HG03108 (cell line): ENCODE results near the gene UVSSA.
"Not testable (repeated sequence)": the region's sequence is repeated elsewhere in the genome, so short reads cannot be mapped to it uniquely, and the experiment has no call there.

ENCODE experiments used
- ATAC-seq: cut with Tn5 transposase; IDR thresholded peaks from one replicate; pipeline ENCODE4 v1.9.1; 2021; ENCODE audit warnings: moderate library complexity; ENCODE audit not compliant: unreplicated experiment

Gene UVSSA

GRCh38 chr4:1362046-1362445 is 15.0 kb downstream of the UVSSA start:
- ATAC-seq, result no peak

GRCh38 chr4:1362521-1362920 is 15.5 kb downstream of the UVSSA start:
- ATAC-seq, result no peak

GRCh38 chr4:1363513-1363912 is 16.5 kb downstream of the UVSSA start:
- ATAC-seq, result no peak

- no peak for ATAC-seq
These were observed 17.2 kb downstream of the UVSSA start for GRCh38 chr4:1364217-1364616.

GRCh38 chr4:1364748-1365147 is 17.7 kb downstream of the UVSSA start:
- no peak for ATAC-seq

GRCh38 chr4:1365271-1366178 is 18.5 kb downstream of the UVSSA start:
- ATAC-seq, result no peak

- no peak for ATAC-seq
These were observed 19.6 kb downstream of the UVSSA start for GRCh38 chr4:1366371-1367229.

GRCh38 chr4:1367230-1367935 is 20.4 kb downstream of the UVSSA start:
- ATAC-seq, result no peak

- ATAC-seq, result no peak
These were observed 20.9 kb downstream of the UVSSA start for GRCh38 chr4:1367936-1368289.

GRCh38 chr4:1368421-1369090 is 21.5 kb downstream of the UVSSA start:
- no peak for ATAC-seq

- ATAC-seq, result no peak
These were observed 22.1 kb downstream of the UVSSA start for GRCh38 chr4:1369091-1369450.

- no peak for ATAC-seq
These were observed 22.6 kb downstream of the UVSSA start for GRCh38 chr4:1369479-1370079.

- ATAC-seq, result no peak
These were observed 23.5 kb downstream of the UVSSA start for GRCh38 chr4:1370321-1371124.

- ATAC-seq, result no peak
These were observed 24.5 kb downstream of the UVSSA start for GRCh38 chr4:1371176-1372165.

GRCh38 chr4:1372576-1372975 is 25.6 kb downstream of the UVSSA start:
- ATAC-seq, result not testable (repeated sequence)

- no peak for ATAC-seq
These were observed 27.1 kb downstream of the UVSSA start for GRCh38 chr4:1373892-1374705.

- ATAC-seq, result no peak
These were observed 27.7 kb downstream of the UVSSA start for GRCh38 chr4:1374706-1375045.
